Dermis microvascular lymphatic vessel endothelial cell (primary cell): ENCODE results near the gene ARHGEF17. TPM values are rescaled to one million over a fixed set of nuclear protein-coding genes. Genes with fewer than 3 reads are reported as not detected.

Source experiments
- DNase-seq, 2 donors: peaks; one replicate each; pipeline versions ENCODE4 v3.0.0 to v3.0.0-alpha.2; 2010; ENCODE audit warnings: low read depth in 2 of 2
- total RNA-seq: library from RNA; depleted of rRNA; stranded (reverse); fragments of >200 nt; gene quantifications from 2 replicates; pipeline ENCODE4 v1.2.1, GENCODE V29; 2014

ARHGEF17 gene
- total RNA-seq, 1 donor from 2014 or later = 29.8 TPM

- peak; percentile 65 to 82 for DNase-seq
Observed at GRCh38 chr11:73393479-73394415, 85.7 kb downstream of the ARHGEF17 start.

DNA sequence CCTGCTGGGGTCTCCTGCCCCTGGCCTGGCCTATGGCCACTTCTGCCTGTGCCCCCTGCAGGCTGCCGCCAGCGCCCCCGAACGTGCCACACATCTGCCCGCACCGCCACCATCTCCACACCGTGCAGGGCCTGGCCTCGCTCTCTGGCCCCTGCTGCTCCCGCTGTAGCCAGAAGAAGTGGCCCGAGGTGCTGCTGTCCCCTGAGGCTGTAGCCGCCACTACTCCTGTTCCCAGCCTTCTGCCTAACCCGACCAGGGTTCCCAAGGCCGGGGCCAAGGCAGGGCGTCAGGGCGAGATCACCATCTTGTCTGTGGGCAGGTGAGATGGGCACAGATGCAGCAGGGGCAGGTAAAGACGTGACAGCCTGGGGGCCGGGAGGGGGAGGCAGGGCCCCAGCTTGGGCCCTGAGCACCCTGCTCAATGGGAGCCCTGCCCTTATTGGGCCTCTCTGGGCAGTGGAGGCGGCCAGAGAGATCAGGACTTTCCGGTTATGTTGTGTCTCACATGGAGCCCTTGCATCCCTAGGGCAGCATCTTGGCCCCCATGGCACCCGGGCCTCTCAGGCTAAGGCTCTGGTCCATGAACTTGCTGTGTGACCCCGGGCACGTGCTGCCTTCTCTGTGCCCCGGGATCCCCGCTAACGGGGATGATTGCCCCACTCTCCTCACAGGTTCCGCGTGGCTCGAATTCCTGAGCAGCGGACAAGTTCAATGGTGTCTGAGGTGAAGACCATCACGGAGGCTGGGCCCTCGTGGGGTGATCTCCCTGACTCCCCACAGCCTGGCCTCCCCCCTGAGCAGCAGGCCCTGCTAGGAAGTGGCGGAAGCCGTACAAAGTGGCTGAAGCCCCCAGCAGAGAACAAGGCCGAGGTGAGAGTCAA lies 86.6 kb downstream of the ARHGEF17 start:
- no peak for DNase-seq

- DNase-seq = no peak
Observed at GRCh38 chr11:73395297-73396208, 87.5 kb downstream of the ARHGEF17 start.

DNA sequence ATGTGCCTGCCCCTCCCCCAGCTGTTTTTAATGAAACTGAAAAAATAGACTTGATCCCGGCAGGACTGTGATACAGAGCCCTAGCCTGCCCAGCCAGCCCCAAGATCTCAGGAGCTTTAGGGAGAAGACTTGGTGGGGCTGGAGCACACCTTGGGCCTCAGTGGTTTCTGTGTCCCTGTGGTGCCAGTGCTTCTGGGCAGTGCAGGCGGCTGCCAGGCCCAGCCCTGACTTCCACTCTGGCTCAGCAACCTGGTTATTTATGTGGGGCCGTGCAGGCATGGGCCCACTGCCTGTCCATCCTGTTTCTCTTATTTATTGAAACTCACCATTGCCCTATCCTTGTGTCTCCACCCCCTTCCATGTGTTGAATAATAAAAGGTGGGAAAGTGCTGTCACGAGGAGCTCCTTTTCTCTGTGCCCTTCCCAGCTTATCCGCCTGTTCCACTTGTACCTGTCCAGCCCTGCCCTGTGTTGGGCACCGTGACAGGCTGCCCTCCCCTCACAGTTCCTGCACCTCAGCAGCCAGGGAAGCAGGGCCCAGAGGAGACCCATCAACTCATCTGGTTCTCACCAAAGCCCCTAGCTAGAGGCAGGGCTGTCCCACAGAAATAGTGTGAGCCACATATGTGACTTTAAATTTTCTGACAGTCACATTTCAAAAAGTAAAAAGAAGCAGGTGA lies 88.3 kb downstream of the ARHGEF17 start:
- DNase-seq = no peak

- DNase-seq = no peak
Observed at GRCh38 chr11:73396985-73397384, 88.9 kb downstream of the ARHGEF17 start.

GRCh38 chr11:73397468-73398131 lies 89.5 kb downstream of the ARHGEF17 start:
- DNase-seq = no peak

DNA sequence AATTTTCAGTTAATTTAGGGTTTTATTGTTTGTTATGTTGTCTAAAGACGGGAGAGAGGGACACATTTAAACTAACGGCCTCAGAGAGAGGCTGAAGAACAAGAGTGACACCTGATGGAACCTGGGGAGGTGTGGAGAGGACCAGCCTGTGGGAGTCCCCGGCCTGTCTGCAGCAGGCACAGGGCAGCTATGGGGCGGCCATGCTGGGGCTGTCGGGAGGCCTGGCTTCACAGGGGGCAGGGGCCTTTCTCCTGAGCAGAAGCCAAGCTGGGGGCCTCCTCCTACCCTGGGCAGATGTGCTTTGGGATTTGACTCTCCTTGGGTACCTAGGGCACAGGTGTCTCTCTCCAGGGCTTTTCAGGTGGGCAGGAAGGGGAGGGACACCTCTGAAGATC lies 90.1 kb downstream of the ARHGEF17 start:
- DNase-seq = no peak

DNA sequence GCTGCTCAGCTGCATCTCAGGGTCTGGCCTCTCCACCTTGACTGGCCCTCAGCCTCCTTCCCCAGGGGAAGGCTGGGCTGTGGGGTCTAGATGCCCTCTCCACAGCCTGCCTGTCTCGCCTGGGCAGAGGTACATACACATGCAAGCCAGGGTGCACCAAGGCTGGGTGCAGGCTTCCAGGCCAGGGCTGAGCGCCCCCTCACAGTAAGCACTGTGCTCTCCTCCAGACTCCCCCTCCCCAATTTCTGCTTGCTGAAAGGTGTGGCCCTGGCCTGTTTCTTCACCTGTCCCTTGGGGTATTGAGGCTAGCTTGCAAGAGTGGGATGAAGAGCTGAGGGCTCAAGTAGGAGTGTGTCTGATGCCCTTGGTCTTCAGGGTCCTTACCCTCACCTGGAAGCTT lies 90.6 kb downstream of the ARHGEF17 start:
- DNase-seq = no peak

DNA sequence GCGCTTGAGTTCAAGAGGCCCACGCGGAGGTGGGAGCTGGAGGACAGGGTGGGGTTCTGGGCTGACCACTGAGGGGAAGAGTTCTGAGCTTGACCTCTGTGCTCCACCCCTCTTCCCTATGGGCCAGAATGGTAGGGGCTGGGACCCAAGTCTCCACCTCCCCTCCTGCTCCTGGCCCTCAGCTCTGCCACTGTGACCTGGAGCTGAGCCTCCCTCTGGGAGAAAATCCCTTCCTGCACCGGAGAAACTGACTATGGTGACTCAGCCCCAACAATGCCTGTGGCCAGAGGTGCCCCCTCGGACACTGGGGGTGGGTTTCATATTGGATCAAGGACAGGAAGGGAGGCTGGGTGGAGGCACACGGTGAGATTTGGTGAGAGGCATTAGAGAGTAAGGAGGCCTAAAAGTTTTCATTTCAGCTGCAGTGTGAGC lies 91.1 kb downstream of the ARHGEF17 start:
- DNase-seq = peak in 1 of 2 donors; percentile 47

GRCh38 chr11:73399636-73400035 lies 91.6 kb downstream of the ARHGEF17 start:
- no peak for DNase-seq

- DNase-seq = no peak
Observed at GRCh38 chr11:73400293-73400692, 92.2 kb downstream of the ARHGEF17 start.

- no peak for DNase-seq
Observed at GRCh38 chr11:73401217-73401923, 93.3 kb downstream of the ARHGEF17 start.

DNA sequence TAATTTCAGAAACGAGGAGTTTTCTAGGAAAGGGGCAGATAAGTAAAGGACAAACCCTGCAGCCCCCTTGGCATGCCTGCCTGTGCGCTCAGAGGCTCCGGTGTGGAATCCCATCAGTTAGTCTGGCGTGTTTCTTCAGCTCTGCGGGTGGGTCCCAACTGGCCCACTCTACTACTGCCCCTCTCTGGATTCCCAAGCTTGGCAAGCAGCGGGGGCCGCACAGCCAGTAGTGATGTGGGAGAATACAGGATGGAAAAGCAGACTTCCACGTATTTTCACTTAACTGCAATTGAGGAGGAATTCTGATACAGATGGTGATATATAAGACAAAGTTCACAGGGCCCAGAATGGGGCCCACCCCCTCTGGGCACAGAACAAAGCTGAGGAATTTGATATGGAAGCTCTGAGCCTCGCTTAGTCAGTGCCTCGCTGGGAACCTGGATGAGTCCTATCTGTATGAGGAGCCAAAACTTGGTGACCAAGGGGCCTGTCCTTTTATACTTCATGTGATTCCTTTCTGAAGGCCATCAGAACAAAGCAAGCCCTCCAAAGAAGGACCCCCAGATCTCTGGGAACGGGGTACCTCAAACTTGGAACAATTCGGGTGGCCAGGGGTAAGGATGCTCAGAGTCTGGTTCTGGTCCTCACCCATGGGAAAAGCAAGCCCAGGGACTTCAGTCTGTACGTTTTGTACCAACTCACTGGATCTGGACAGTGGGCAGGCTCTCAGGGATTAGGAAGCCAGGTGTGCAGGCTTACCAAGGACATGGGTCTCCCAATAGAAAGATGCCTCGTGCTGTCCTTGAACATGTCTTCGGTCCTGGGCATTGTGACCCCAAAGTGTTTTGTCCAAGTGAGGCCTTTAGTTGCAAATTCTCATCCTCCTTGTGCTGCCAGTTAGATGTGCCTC lies 94.1 kb downstream of the ARHGEF17 start:
- no peak for DNase-seq

- peak in 1 of 2 donors; percentile 32 for DNase-seq
Observed at GRCh38 chr11:73402834-73403185, 94.7 kb downstream of the ARHGEF17 start.

DNA sequence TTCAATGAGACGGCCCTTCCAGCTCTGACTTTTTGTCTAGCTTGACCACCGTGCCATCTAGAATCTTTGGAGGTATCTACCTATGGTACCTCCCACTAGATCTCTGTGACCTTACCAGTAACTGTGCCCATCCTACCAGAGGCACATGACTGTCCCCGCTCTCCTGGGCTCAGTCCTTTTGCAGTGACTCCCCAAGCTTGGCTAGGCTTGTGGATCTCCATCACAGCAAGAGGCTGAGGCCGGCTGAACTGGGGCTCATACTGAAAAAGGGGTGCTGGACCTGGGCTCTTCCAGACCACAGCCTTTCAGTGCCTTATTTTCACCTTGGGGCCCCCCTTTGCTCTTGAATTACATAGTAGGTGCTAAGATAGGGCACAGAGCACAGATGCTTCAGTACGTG lies 95.5 kb downstream of the ARHGEF17 start:
- DNase-seq = no peak

DNA sequence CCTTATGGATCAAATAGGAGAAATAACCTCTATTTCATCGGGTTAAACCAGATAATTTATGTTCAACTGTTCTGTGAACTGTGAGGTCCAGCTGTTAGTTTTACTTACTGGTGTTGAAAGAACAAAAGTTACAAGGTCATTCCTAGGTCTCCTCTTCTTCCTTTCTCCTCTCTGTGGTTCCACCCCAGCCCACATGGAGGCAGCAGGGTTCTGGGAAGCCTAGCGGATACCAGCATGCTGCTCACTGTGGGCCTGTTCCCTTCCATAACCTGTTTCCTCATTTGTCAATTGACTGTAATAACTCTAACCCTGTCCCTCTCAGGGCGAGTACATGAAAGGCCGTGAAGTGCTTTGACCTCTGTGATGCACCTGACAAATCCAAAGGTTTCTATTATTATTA lies 96.0 kb downstream of the ARHGEF17 start:
- DNase-seq = peak; percentile 56 to 63

GRCh38 chr11:73404506-73405145 lies 96.5 kb downstream of the ARHGEF17 start:
- no peak for DNase-seq

GRCh38 chr11:73405146-73405510 lies 97.1 kb downstream of the ARHGEF17 start:
- DNase-seq = no peak
